PC-3 (cell line): Measurements from ENCODE around the gene HBE1.

Experiments
- CTCF ChIP-seq: fragments of 300-600 bp; sonication (generic); conservative IDR thresholded peaks from 2 replicates; pipeline ENCODE4 v1.5.1; 2017; ENCODE audit warnings: antibody characterized with exemption, low read depth, mild to moderate bottlenecking, low read length
- EZH2 ChIP-seq: fragments of 300-600 bp; sonication (generic); IDR thresholded peaks from one replicate; pipeline ENCODE4 v1.6.1; 2017; ENCODE audit warnings: antibody characterized with exemption, mild to moderate bottlenecking, low read length; ENCODE audit not compliant: unreplicated experiment

- no peak for TF ChIP-seq CTCF
- TF ChIP-seq EZH2 = no peak
These were observed 36.9 kb downstream of the HBE1 start for GRCh38 chr11:5232821-5233220.
